HepG2 (cell line): ENCODE data around the gene CERS3. TPM values are rescaled to one million over a fixed set of nuclear protein-coding genes. Genes with fewer than 3 reads are reported as not detected.

Experiments
- ATAC-seq: fragments of 200-7000 bp; cut with Tn5 transposase; 3 replicates; pipeline ENCODE4 v1.9.1; 2020; ENCODE audit warnings: mild to moderate bottlenecking, moderate library complexity
- BruUV-seq: library from RNA; stranded (reverse); fragments of 400-500 nt; replicated peaks from 2 replicates; lab custom pipeline; 2021; lab: Mats Ljungman, UMichigan
- CTCF ChIA-PET: fragments of 300-600 bp; formaldehyde crosslinking; extraction: SDS; loops from one replicate; lab custom pipeline; 2021; ENCODE audit warnings: low total read pairs, inconsistent platforms, low intra/inter-chr PET ratio; lab: Yijun Ruan, JAX
- POLR2A ChIA-PET: fragments of 350-600 bp; sonication (Branson Sonifier 250); formaldehyde crosslinking; loops from one replicate; lab custom pipeline; 2020; ENCODE audit warnings: antibody characterized with exemption, inconsistent platforms; lab: Yijun Ruan, JAX
- DNase-seq: peaks from one replicate; pipeline ENCODE4 v3.0.0-alpha.2; 2015; ENCODE audit warnings: low spot score
- FAIRE-seq: peaks from 3 replicates; lab custom pipeline; 2011; peaks lifted over from hg19 to GRCh38; lab: Jason Lieb, UNC
- H2AFZ ChIP-seq: one replicate; pipeline ENCODE4 v1.6.1; 2011; ENCODE audit warnings: low read length, inconsistent platforms
- H3K27ac ChIP-seq: fragments of 300-600 bp; 3 replicates; pipeline ENCODE4 v1.8.0; 2011; ENCODE audit warnings: mixed run types, mild to moderate bottlenecking, mixed read lengths, low read length, inconsistent platforms; ENCODE audit not compliant: insufficient read depth; ENCODE audit errors: extremely low read length
- H3K27me3 ChIP-seq, 2 experiments: fragments of 200-600 bp in 1 of 2; 2 replicates in 1 of 2; 3 replicates in 1 of 2; pipeline versions ENCODE4 v1.6.0 to v1.8.0; 2011; ENCODE audit warnings: low read length in 2 of 2, mild to moderate bottlenecking in 2 of 2, moderate library complexity in 2 of 2, inconsistent platforms in 1 of 2; ENCODE audit not compliant: insufficient read depth in 2 of 2, control insufficient read depth in 1 of 2
- H3K36me3 ChIP-seq, 2 experiments: fragments of 200-600 bp in 1 of 2; replicated peaks in 1 of 2; 2 replicates in 1 of 2; 3 replicates in 1 of 2; pipeline versions ENCODE4 v1.5.1 to v1.8.0; 2011; ENCODE audit warnings: low read length in 2 of 2, inconsistent platforms in 1 of 2; ENCODE audit not compliant: insufficient read depth in 2 of 2, control insufficient read depth in 1 of 2
- H3K4me1 ChIP-seq: 2 replicates; pipeline ENCODE4 v1.5.1; 2012; ENCODE audit warnings: low read length, inconsistent platforms; ENCODE audit not compliant: insufficient read depth
- H3K4me2 ChIP-seq: 2 replicates; pipeline ENCODE4 v1.6.0; 2011; ENCODE audit warnings: low read depth, low read length, inconsistent platforms
- H3K4me3 ChIP-seq, 3 experiments: fragments of 200-600 bp in 1 of 3; sonication (generic), shearing (Covaris generic) in 1 of 3; replicated peaks in 1 of 3; 2 replicates each; pipeline ENCODE4 v1.5.1; 2011 to 2016; ENCODE audit warnings: low read length in 3 of 3, inconsistent platforms in 2 of 3, low read depth in 2 of 3, mild to moderate bottlenecking in 2 of 3, control low read depth in 1 of 3, mixed read lengths in 1 of 3; ENCODE audit not compliant: insufficient read depth in 1 of 3
- H3K79me2 ChIP-seq: one replicate; pipeline ENCODE4 v1.6.1; 2011; ENCODE audit warnings: low read length, inconsistent platforms; ENCODE audit not compliant: insufficient read depth
- H3K9ac ChIP-seq: 2 replicates; pipeline ENCODE4 v1.6.0; 2011; ENCODE audit warnings: mild to moderate bottlenecking, low read depth, low read length, inconsistent platforms; ENCODE audit not compliant: insufficient read depth
- H3K9me3 ChIP-seq: 2 replicates; pipeline ENCODE4 v1.5.1; 2012; ENCODE audit warnings: mild to moderate bottlenecking, low read length
- H4K20me1 ChIP-seq: 2 replicates; pipeline ENCODE4 v1.6.0; 2011; ENCODE audit warnings: inconsistent platforms, mild to moderate bottlenecking, low read length, moderate library complexity; ENCODE audit not compliant: insufficient read depth
- BORCS8-MEF2B ChIP-seq: sonication (generic); formaldehyde crosslinking; IDR thresholded peaks from 2 replicates; pipeline ENCODE4 v1.8.0; 2022; ENCODE audit warnings: mild to moderate bottlenecking, missing genetic modification reagents
- GZF1 ChIP-seq: sonication (generic); formaldehyde crosslinking; IDR thresholded peaks from 2 replicates; pipeline ENCODE4 v1.5.1; 2020; ENCODE audit warnings: mild to moderate bottlenecking, missing genetic modification reagents
- NR2F1 ChIP-seq, 2 experiments: fragments of 450-650 bp in 1 of 2; formaldehyde crosslinking in 1 of 2; IDR thresholded peaks; 2 replicates each; pipeline versions ENCODE4 v1.5.0 to v1.6.1; 2016 to 2020; ENCODE audit warnings: mild to moderate bottlenecking in 1 of 2, missing compliant biosample characterization in 1 of 2, missing genetic modification reagents in 1 of 2, moderate library complexity in 1 of 2
- YEATS2 ChIP-seq: sonication (generic); formaldehyde crosslinking; IDR thresholded peaks from 2 replicates; pipeline ENCODE4 v1.4.0; 2020; ENCODE audit warnings: missing genetic modification reagents, borderline replicate concordance
- ZNF207 ChIP-seq: fragments of 450-650 bp; IDR thresholded peaks from 2 replicates; pipeline ENCODE4 v1.6.1; 2016; ENCODE audit warnings: antibody characterized with exemption, borderline replicate concordance
- ZNF441 ChIP-seq: sonication (generic); formaldehyde crosslinking; IDR thresholded peaks from 2 replicates; pipeline ENCODE4 v1.7.0; 2021; ENCODE audit warnings: missing genetic modification reagents, borderline replicate concordance
- ZNF766 ChIP-seq: sonication (generic); formaldehyde crosslinking; IDR thresholded peaks from 2 replicates; pipeline ENCODE4 v1.5.0; 2020; ENCODE audit warnings: missing genetic modification reagents, borderline replicate concordance
- WGBS: methylation state at CpG from one replicate; pipeline ENCODE4 v1.1.6; 2017; ENCODE audit warnings: low lambda C conversion rate; 5-methylcytosine and 5-hydroxymethylcytosine counted together
- in situ Hi-C: cut with HindIII; loops from 2 replicates; pipeline ENCODE4 v1.10.0; 2017; ENCODE audit warnings: low pct_unique_long_range_greater_than_20kb; ENCODE audit not compliant: extremely low pct_ligation_motif_present
- intact Hi-C: fragments of 100-400 bp; cut with micrococcal nuclease; formaldehyde crosslinking; loops from one replicate; pipeline ENCODE4 v1.10.0; 2022; ENCODE audit not compliant: unreplicated experiment
- polyA plus RNA-seq, 8 experiments: library from polyadenylated mRNA; depleted of rRNA in 3 of 8; stranded (reverse) in 7 of 8; unstranded in 1 of 8; fragments of >200 nt; fragmentation: Illumina TruSeq in 4 of 8; extraction: Trizol in 4 of 8; gene quantifications; 2 replicates each; pipeline versions ENCODE4 v1.2.1 to v1.2.3, GENCODE V29; 2011 to 2016; ENCODE audit warnings: low read depth in 4 of 8, missing spikeins in 1 of 8, mixed read lengths in 1 of 8; ENCODE audit not compliant: insufficient read depth in 1 of 8
- total RNA-seq, 5 experiments: library from RNA; depleted of rRNA; stranded (reverse); fragments of >200 nt; fragmentation: Illumina TruSeq; extraction: Trizol; gene quantifications; 2 replicates each; pipeline ENCODE4 v1.2.3, GENCODE V29; 2016; ENCODE audit warnings: low read depth in 1 of 5
- TF ChIP-seq, protein P1 (sequence below): sonication (generic); formaldehyde crosslinking; IDR thresholded peaks from 2 replicates; pipeline ENCODE4 v1.5.0; 2020; ENCODE audit warnings: missing genetic modification reagents
- TF ChIP-seq, protein P2 (sequence below): sonication (generic); formaldehyde crosslinking; IDR thresholded peaks from 2 replicates; pipeline ENCODE4; 2020; ENCODE audit warnings: missing genetic modification reagents, mild to moderate bottlenecking, borderline replicate concordance
- TF ChIP-seq, protein P3 (sequence below): sonication (generic); formaldehyde crosslinking; IDR thresholded peaks from 2 replicates; pipeline ENCODE4 v1.9.0; 2021; ENCODE audit warnings: missing genetic modification reagents, mild to moderate bottlenecking, borderline replicate concordance

The CERS3 gene
- total and polyA plus RNA-seq, 2 of the 13 experiments (the other 11 are each of a cell fraction or from before 2014, with no cell fraction given) = not detected

DNA sequence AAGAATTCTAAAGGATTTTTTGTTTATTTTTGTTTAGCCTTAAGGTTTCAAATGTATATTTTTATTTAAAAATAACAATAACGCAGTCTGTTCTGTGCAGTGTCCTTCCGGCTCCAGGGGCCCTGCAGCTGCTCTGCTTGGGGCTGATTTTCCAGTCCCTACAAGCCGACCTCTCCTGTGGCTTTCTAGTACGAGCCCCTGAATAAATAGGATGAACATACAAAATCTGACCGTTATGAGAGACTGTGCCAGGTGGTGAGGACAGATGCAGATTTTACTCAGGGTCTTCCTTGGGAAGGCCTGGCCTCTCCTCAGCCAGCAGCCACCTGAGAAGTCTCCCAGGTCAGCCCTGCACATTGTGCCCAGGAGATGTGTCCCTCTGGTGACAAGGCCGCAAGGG is 127.8 kb downstream of the CERS3 start:
- FAIRE-seq = no peak
- H3K4me2 ChIP-seq = no peak overlapping the region
- no peak for DNase-seq
- H3K79me2 ChIP-seq = no peaks in the 10 kb centered on the region
- H3K36me3 ChIP-seq = no peaks in the 10 kb centered on the region
- BruUV-seq = no TSS peak
- POLR2A ChIA-PET = no interaction called here
- no peak overlapping the region for H3K4me3 ChIP-seq
- no peaks in the 10 kb centered on the region for H4K20me1 ChIP-seq
- H3K4me1 ChIP-seq = no peaks in the 10 kb centered on the region
- no peak overlapping the region for H2AFZ ChIP-seq
- no peaks in the 10 kb centered on the region for H3K9me3 ChIP-seq
- in situ Hi-C loops = no loop called here
- no peak overlapping the region for H3K9ac ChIP-seq
- no peak overlapping the region for H3K27ac ChIP-seq
- intact Hi-C loops = no loop called here
- TF ChIP-seq ZNF207 (no peak), GZF1 (no peak), BORCS8-MEF2B (no peak), ZNF441 (CRISPR knock-in tag) (no peak), ZNF766 (CRISPR knock-in tag) (no peak), YEATS2 (no peak), NR2F1 (CRISPR knock-in tag; IDR thresholded peaks at IDR 0.05) (no peak)
- TF ChIP-seq, protein P1, sequence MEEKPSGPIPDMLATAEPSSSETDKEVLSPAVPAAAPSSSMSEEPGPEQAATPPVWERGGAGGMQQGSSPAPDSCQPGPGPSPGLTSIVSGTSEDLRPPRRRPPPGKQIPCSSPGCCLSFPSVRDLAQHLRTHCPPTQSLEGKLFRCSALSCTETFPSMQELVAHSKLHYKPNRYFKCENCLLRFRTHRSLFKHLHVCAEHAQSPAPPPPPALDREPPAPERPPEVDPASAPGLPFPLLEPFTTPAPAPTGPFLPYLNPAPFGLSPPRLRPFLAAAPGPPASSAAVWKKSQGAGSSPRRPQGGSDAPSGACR = no peak
- TF ChIP-seq, protein P2, sequence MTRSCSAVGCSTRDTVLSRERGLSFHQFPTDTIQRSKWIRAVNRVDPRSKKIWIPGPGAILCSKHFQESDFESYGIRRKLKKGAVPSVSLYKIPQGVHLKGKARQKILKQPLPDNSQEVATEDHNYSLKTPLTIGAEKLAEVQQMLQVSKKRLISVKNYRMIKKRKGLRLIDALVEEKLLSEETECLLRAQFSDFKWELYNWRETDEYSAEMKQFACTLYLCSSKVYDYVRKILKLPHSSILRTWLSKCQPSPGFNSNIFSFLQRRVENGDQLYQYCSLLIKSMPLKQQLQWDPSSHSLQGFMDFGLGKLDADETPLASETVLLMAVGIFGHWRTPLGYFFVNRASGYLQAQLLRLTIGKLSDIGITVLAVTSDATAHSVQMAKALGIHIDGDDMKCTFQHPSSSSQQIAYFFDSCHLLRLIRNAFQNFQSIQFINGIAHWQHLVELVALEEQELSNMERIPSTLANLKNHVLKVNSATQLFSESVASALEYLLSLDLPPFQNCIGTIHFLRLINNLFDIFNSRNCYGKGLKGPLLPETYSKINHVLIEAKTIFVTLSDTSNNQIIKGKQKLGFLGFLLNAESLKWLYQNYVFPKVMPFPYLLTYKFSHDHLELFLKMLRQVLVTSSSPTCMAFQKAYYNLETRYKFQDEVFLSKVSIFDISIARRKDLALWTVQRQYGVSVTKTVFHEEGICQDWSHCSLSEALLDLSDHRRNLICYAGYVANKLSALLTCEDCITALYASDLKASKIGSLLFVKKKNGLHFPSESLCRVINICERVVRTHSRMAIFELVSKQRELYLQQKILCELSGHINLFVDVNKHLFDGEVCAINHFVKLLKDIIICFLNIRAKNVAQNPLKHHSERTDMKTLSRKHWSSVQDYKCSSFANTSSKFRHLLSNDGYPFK (CRISPR knock-in tag) = no peak
- TF ChIP-seq, protein P3, sequence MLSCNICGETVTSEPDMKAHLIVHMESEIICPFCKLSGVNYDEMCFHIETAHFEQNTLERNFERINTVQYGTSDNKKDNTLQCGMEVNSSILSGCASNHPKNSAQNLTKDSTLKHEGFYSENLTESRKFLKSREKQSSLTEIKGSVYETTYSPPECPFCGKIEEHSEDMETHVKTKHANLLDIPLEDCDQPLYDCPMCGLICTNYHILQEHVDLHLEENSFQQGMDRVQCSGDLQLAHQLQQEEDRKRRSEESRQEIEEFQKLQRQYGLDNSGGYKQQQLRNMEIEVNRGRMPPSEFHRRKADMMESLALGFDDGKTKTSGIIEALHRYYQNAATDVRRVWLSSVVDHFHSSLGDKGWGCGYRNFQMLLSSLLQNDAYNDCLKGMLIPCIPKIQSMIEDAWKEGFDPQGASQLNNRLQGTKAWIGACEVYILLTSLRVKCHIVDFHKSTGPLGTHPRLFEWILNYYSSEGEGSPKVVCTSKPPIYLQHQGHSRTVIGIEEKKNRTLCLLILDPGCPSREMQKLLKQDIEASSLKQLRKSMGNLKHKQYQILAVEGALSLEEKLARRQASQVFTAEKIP (CRISPR knock-in tag) = no peak
- TF ChIP-seq, all 625 proteins: peak for 0
- CTCF ChIA-PET = no interaction called here
- peaks cover 0 to 3% of the 10 kb centered on the region in 2 experiments; a peak in 2 of 5 replicates for H3K27me3 ChIP-seq
- WGBS = 7% methylated on average over 5 of the region's 6 CpGs
- no peak for ATAC-seq
